Loucy (cell line): ENCODE measurements around the gene AATK.

ENCODE experiments used
- H2AFZ ChIP-seq: fragments of 200-600 bp; sonication (generic); 2 replicates; pipeline ENCODE4 v1.6.0; 2016; ENCODE audit warnings: antibody characterized with exemption, mild to moderate bottlenecking, low read length, moderate library complexity
- H3F3A ChIP-seq: fragments of 200-600 bp; 2 replicates; pipeline ENCODE4 v1.6.0; 2016; ENCODE audit warnings: antibody characterized with exemption, low read depth, mild to moderate bottlenecking
- H3K27me3 ChIP-seq: fragments of 200-600 bp; sonication (generic); 2 replicates; pipeline ENCODE4 v1.6.1; 2014; ENCODE audit warnings: low read length, mild to moderate bottlenecking; ENCODE audit not compliant: insufficient read depth, poor library complexity, severe bottlenecking
- H3K36me3 ChIP-seq: fragments of 200-600 bp; sonication (generic); 2 replicates; pipeline ENCODE4 v1.6.1; 2016; ENCODE audit warnings: low read length; ENCODE audit not compliant: insufficient read depth
- H3K4me1 ChIP-seq: fragments of 200-600 bp; sonication (generic); 2 replicates; pipeline ENCODE4 v1.5.1; 2014; ENCODE audit warnings: low read length, mild to moderate bottlenecking; ENCODE audit not compliant: insufficient read depth, poor library complexity, severe bottlenecking
- H3K4me2 ChIP-seq: fragments of 200-600 bp; sonication (generic); 2 replicates; pipeline ENCODE4 v1.6.0; 2014; ENCODE audit warnings: antibody characterized with exemption, low read length, low read depth, mild to moderate bottlenecking; ENCODE audit not compliant: poor library complexity, severe bottlenecking
- H3K4me3 ChIP-seq: fragments of 200-600 bp; sonication (generic); 2 replicates; pipeline ENCODE4 v1.5.1; 2014; ENCODE audit warnings: low read length, mild to moderate bottlenecking, mixed read lengths; ENCODE audit not compliant: poor library complexity, severe bottlenecking
- H3K79me2 ChIP-seq: fragments of 200-600 bp; sonication (generic); 2 replicates; pipeline ENCODE4 v1.6.1; 2014; ENCODE audit warnings: low read length; ENCODE audit not compliant: insufficient read depth
- H3K9ac ChIP-seq: fragments of 200-600 bp; sonication (generic); 2 replicates; pipeline ENCODE4 v1.6.0; 2014; ENCODE audit warnings: mild to moderate bottlenecking, low read depth, low read length, moderate library complexity; ENCODE audit not compliant: poor library complexity, severe bottlenecking
- H3K9me2 ChIP-seq: fragments of 200-600 bp; sonication (generic); replicated peaks from 2 replicates; pipeline ENCODE4 v1.6.1; 2016; ENCODE audit warnings: low read depth, low read length, mixed read lengths
- H3K9me3 ChIP-seq: fragments of 200-600 bp; sonication (generic); 2 replicates; pipeline ENCODE4 v1.6.1; 2014; ENCODE audit warnings: mild to moderate bottlenecking, antibody characterized with exemption, low read length, low read depth; ENCODE audit not compliant: insufficient read depth
- H4K20me1 ChIP-seq: fragments of 200-600 bp; sonication (generic); 2 replicates; pipeline ENCODE4 v1.6.0; 2014; ENCODE audit warnings: antibody characterized with exemption, low read length, mild to moderate bottlenecking; ENCODE audit not compliant: insufficient read depth, poor library complexity, severe bottlenecking
- EZH2phosphoT487 ChIP-seq: fragments of 200-600 bp; IDR thresholded peaks from 2 replicates; pipeline ENCODE4 v1.6.1; 2018; ENCODE audit warnings: antibody characterized with exemption, mild to moderate bottlenecking, moderate library complexity, borderline replicate concordance
- TF ChIP-seq, protein P1 (sequence below): fragments of 200-600 bp; sonication (generic); conservative IDR thresholded peaks from 2 replicates; pipeline ENCODE4 v1.5.1; 2014; ENCODE audit warnings: mild to moderate bottlenecking, antibody characterized with exemption, low read length

The AATK gene

DNA sequence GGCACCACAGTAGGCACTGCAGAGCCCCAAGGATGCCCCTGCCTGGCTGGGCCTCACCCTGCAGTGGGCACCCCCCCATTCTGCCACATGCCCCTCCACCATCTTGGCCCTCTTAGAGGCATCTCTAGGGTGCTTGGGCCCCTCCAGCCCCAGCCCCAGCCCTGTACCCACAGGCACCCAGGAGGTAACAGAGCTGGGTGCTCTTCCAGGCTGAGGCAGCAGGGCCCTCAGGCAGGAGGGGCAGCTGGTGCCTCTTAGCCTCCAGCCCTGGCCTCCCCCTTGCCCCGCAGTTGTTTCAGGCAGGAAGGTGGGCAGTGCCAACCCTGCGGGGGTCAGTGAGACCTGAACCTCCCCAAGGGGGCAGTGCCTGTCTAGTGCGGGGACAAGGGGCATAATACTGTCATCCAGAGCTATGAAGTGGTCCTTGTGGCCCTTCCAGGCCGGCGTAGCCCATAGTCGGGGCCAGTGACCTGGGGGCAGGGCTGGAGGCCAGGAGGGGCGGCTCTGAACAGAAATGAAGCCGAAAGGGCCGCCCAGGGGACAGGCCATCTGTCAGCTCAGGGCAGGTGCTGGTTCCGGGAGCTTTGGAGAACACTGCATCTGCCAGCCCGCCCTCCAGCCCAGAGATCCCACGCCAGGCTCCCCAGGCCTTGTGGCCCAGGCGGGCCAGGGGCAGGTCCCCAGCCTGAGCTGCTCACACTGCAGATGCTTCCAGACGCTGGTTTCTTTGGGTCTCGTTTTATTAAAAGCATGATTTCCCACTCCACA lies 4.9 kb upstream of the AATK start:
- no peak for TF ChIP-seq EZH2phosphoT487
- TF ChIP-seq, protein P1, sequence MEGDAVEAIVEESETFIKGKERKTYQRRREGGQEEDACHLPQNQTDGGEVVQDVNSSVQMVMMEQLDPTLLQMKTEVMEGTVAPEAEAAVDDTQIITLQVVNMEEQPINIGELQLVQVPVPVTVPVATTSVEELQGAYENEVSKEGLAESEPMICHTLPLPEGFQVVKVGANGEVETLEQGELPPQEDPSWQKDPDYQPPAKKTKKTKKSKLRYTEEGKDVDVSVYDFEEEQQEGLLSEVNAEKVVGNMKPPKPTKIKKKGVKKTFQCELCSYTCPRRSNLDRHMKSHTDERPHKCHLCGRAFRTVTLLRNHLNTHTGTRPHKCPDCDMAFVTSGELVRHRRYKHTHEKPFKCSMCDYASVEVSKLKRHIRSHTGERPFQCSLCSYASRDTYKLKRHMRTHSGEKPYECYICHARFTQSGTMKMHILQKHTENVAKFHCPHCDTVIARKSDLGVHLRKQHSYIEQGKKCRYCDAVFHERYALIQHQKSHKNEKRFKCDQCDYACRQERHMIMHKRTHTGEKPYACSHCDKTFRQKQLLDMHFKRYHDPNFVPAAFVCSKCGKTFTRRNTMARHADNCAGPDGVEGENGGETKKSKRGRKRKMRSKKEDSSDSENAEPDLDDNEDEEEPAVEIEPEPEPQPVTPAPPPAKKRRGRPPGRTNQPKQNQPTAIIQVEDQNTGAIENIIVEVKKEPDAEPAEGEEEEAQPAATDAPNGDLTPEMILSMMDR = no peak
- H3F3A ChIP-seq = no peaks in the 10 kb centered on the region
- no peaks in the 10 kb centered on the region for H3K27me3 ChIP-seq
- H3K4me2 ChIP-seq = no peak overlapping the region
- no peak overlapping the region for H3K4me3 ChIP-seq
- H2AFZ ChIP-seq = no peak overlapping the region
- H3K36me3 ChIP-seq = no peaks in the 10 kb centered on the region
- H3K9me2 ChIP-seq = no peaks in the 10 kb centered on the region
- H3K79me2 ChIP-seq = no peaks in the 10 kb centered on the region
- no peaks in the 10 kb centered on the region for H3K4me1 ChIP-seq
- no peak overlapping the region for H3K9ac ChIP-seq
- no peaks in the 10 kb centered on the region for H3K9me3 ChIP-seq
- no peaks in the 10 kb centered on the region for H4K20me1 ChIP-seq

DNA sequence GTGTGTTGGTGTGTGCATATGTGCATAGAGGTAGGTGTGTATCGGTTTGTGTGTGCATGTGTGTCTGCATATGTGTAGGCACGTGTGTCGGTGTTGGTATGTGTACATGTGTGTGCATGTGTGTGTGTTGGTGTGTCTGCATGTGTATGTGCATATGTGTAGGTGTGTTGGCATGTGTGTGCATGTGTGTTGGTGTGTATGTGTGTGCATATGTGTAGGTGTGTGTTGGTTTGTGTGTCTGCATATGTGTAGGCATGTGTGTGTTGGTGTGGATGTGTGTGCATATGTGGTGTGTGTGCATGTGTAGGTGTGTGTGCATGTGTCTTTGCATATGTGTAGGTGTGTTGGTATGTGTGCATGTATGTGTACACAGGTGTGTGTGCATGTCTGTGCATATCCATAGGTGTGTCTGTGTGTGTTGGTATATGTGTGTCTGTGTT lies 3.9 kb upstream of the AATK start:
- H3K36me3 ChIP-seq = no peaks in the 10 kb centered on the region
- no peak overlapping the region for H3K4me3 ChIP-seq
- no peak overlapping the region for H2AFZ ChIP-seq
- no peaks in the 10 kb centered on the region for H3K27me3 ChIP-seq
- H3K9me3 ChIP-seq = no peaks in the 10 kb centered on the region
- H4K20me1 ChIP-seq = no peaks in the 10 kb centered on the region
- H3F3A ChIP-seq = no peaks in the 10 kb centered on the region
- no peaks in the 10 kb centered on the region for H3K79me2 ChIP-seq
- TF ChIP-seq, protein P1 = no peak
- TF ChIP-seq EZH2phosphoT487 = no peak
- H3K9ac ChIP-seq = no peak overlapping the region
- no peak overlapping the region for H3K4me2 ChIP-seq
- H3K4me1 ChIP-seq = no peaks in the 10 kb centered on the region
- H3K9me2 ChIP-seq = no peaks in the 10 kb centered on the region

DNA sequence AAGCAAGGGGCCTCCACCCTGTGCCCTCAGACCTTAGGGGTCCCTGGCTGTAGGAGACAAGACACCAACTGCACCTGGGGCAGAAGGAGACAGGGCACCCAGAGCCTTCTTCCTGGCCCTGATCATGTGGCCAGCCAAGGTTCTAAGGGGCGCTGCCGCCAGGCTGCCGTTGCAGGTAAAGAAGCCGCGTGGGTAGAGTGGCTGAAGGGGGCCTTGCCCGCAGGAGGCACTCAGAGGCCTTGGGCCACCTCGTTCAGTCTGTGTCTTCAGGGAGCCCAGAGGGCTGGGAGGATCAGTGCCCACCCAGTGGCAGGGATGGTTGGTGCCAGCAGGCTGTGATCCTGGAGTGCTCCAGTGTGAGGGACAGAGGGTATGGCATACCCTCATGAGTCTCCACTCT lies 1.6 kb upstream of the AATK start:
- Histone ChIP-seq H2AFZ (no peak overlapping the region), H3K9me3 (no peaks in the 10 kb centered on the region), H3K9ac (no peak overlapping the region), H3K4me2 (no peak overlapping the region), H3K4me1 (no peaks in the 10 kb centered on the region), H3K79me2 (no peaks in the 10 kb centered on the region), H3K27me3 (no peaks in the 10 kb centered on the region), H4K20me1 (no peaks in the 10 kb centered on the region), H3K4me3 (no peak overlapping the region), H3K36me3 (no peaks in the 10 kb centered on the region), H3F3A (no peaks in the 10 kb centered on the region), H3K9me2 (no peaks in the 10 kb centered on the region)
- TF ChIP-seq EZH2phosphoT487 = no peak
- TF ChIP-seq, protein P1 = no peak
